H1 (cell line): Measurements from ENCODE around the gene ZNF846. TPM values are rescaled to one million over a fixed set of nuclear protein-coding genes. Genes with fewer than 3 reads are reported as not detected.

Experiments used
- BCL11A ChIP-seq, 2 experiments: IDR thresholded peaks; one replicate each; pipeline ENCODE4 v1.6.1; 2011; ENCODE audit warnings: low read depth in 2 of 2, low read length in 2 of 2, mild to moderate bottlenecking in 2 of 2
- CTBP2 ChIP-seq: IDR thresholded peaks from 2 replicates; pipeline ENCODE4 v1.7.0; 2011; ENCODE audit warnings: borderline replicate concordance, mild to moderate bottlenecking, moderate library complexity, mixed read lengths, low read length; ENCODE audit not compliant: insufficient read depth, insufficient read length
- EP300 ChIP-seq, 2 experiments: IDR thresholded peaks; 1 replicate in 1 of 2; 2 replicates in 1 of 2; pipeline ENCODE4 v1.6.1; 2011 to 2012; ENCODE audit warnings: low read depth in 2 of 2, low read length in 2 of 2, mild to moderate bottlenecking in 2 of 2, borderline replicate concordance in 1 of 2, inconsistent platforms in 1 of 2, moderate library complexity in 1 of 2
- POU5F1 ChIP-seq: IDR thresholded peaks from 2 replicates; pipeline ENCODE4 v1.6.1; 2011; ENCODE audit warnings: low read depth, mild to moderate bottlenecking, low read length, moderate library complexity
- SIRT6 ChIP-seq: IDR thresholded peaks from one replicate; pipeline ENCODE4 v1.7.1; 2012; ENCODE audit warnings: low read length, inconsistent platforms
- SUZ12 ChIP-seq: fragments of 200-600 bp; sonication (generic); IDR thresholded peaks from 2 replicates; pipeline ENCODE4 v1.6.1; 2012; ENCODE audit warnings: mild to moderate bottlenecking, inconsistent platforms, low read length, moderate library complexity, mixed read lengths
- TEAD4 ChIP-seq: IDR thresholded peaks from 2 replicates; pipeline ENCODE4 v1.6.1; 2012; ENCODE audit warnings: low read depth, low read length, inconsistent platforms, mixed read lengths
- polyA plus RNA-seq, 7 experiments: library from polyadenylated mRNA; depleted of rRNA in 3 of 7; stranded (reverse) in 5 of 7; unstranded in 2 of 7; fragments of >200 nt in 5 of 7; fragments of 200-250 nt in 2 of 7; gene quantifications; 1 replicate in 5 of 7; 2 replicates in 1 of 7; 4 replicates in 1 of 7; pipeline versions ENCODE4 v1.2.1 to v1.2.3, GENCODE V29; 2011 to 2013; ENCODE audit warnings: missing spikeins in 2 of 7, mixed read lengths in 2 of 7
- total RNA-seq: library from RNA; stranded (reverse); fragmentation: NEBNext Ultra II Directional; extraction: Animal tissue kit (Norgen Biotek cat#: 25700); gene quantifications from 2 replicates; pipeline ENCODE4 v1.2.1, GENCODE V29; 2021
- TF ChIP-seq, protein P1 (sequence below): IDR thresholded peaks from 2 replicates; pipeline ENCODE4 v1.6.1; 2011; ENCODE audit warnings: low read depth, mild to moderate bottlenecking, low read length; ENCODE audit not compliant: insufficient read depth

The ZNF846 gene
- total and polyA plus RNA-seq, 2 of the 8 experiments (the other 6 are each of a cell fraction or from before 2014, with no cell fraction given) = 4.5 to 9.0 TPM

DNA sequence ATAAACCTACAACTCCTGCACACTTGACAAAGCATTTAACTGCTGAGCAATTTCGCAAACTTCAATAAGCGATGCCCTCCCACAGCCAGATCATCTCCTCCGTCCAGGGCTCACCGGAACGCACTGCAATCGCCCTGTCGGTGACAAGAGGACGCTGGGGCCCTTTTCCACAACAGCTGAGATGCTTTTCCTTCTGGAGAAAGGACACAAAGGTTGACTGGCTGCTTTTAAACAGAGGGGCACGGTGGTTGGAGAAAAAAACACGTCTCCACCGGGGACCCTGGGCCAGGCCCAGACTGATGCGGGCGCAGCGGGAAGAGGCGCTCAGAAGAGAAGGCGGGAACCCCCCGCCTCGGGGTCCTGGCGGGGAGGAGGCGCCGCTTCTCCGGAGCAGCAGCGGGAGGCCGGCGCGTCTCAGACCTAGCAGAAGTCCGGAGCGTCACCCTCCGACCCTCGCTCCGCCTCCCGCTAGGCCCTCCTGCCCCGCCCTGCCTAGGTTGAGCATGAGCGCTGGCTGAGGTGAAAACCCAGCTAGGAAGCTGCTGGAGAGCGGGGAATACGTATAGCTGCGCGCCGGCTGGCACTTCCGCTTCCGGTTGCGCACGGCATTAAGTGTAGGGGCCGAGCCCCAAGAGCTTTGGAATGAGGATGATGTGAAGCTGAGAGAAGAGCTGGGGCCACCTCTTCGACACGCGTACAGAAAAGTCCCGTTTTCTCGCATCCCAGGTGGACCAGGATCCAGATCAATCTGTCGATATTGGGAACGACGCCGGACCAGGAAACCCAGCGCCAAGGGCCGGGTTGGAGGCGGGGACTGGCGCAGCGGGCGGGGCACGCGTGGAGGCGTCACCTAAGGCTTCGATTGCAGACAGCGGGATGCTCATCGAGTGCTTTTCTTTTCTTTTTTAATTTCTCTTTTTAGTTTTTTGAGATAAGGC lies at the start of gene ZNF846 (continued):
- TF ChIP-seq CTBP2 (no peak), SUZ12 (no peak), TEAD4 (no peak), POU5F1 (no peak), BCL11A (IDR thresholded peaks at IDR 0.05; ENCODE audit: low read depth in 2 of 2, low read length in 2 of 2) (no peak), SIRT6 (no peak), EP300 (IDR thresholded peaks at IDR 0.05; ENCODE audit: borderline replicate concordance in 1 of 2, low read depth in 2 of 2, low read length in 2 of 2) (peak in 1 of 2 experiments; percentile 68; a peak in 1 of 3 replicates)
- TF ChIP-seq, protein P1, sequence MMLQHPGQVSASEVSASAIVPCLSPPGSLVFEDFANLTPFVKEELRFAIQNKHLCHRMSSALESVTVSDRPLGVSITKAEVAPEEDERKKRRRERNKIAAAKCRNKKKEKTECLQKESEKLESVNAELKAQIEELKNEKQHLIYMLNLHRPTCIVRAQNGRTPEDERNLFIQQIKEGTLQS = no peak
